H1 (cell line): ENCODE measurements around the gene ARSB. TPM values are rescaled to one million over a fixed set of nuclear protein-coding genes. Genes with fewer than 3 reads are reported as not detected.

ENCODE experiments used
- CTCF ChIA-PET: fragments of 300-600 bp; sonication (Branson Sonifier 250); formaldehyde crosslinking; loops from one replicate; lab custom pipeline; 2021; ENCODE audit not compliant: partially characterized antibody; lab: Charles Lee
- POLR2A ChIA-PET: fragments of 300-600 bp; sonication (Branson Sonifier 250); formaldehyde crosslinking; loops from one replicate; lab custom pipeline; 2021; ENCODE audit warnings: inconsistent platforms; ENCODE audit not compliant: partially characterized antibody; lab: Charles Lee
- DNase-seq, 2 experiments: peaks; one replicate each; pipeline versions ENCODE4 v3.0.0 to v3.0.0-alpha.2; 2010 to 2022; ENCODE audit warnings: low spot score in 2 of 2, low read depth in 1 of 2, mixed read lengths in 1 of 2
- FAIRE-seq: peaks from 2 replicates; lab custom pipeline; 2011; peaks lifted over from hg19 to GRCh38; lab: Jason Lieb, UNC
- H2AFZ ChIP-seq: 2 replicates; pipeline ENCODE4 v1.8.1; 2012; ENCODE audit warnings: low read length, inconsistent platforms
- H2AK5ac ChIP-seq: 2 replicates; pipeline ENCODE4 v1.6.1; 2013; ENCODE audit warnings: low read depth, low read length
- H2BK120ac ChIP-seq: replicated peaks from 2 replicates; pipeline ENCODE3; 2013; ENCODE audit warnings: low read depth, low read length, inconsistent platforms
- H2BK12ac ChIP-seq: 2 replicates; pipeline ENCODE4 v1.6.1; 2013; ENCODE audit warnings: low read depth, low read length
- H2BK15ac ChIP-seq: 2 replicates; pipeline ENCODE4 v1.6.1; 2013; ENCODE audit warnings: low read length
- H2BK20ac ChIP-seq: 2 replicates; pipeline ENCODE4 v1.6.1; 2013; ENCODE audit warnings: low read length
- H2BK5ac ChIP-seq: 2 replicates; pipeline ENCODE4 v1.6.1; 2013; ENCODE audit warnings: low read depth, low read length
- H3K14ac ChIP-seq: 2 replicates; pipeline ENCODE4 v1.6.1; 2013; ENCODE audit warnings: inconsistent platforms; ENCODE audit not compliant: insufficient read length
- H3K18ac ChIP-seq: 2 replicates; pipeline ENCODE4 v1.6.1; 2013; ENCODE audit warnings: low read length; ENCODE audit errors: extremely low read depth
- H3K23ac ChIP-seq: 2 replicates; pipeline ENCODE4 v1.6.1; 2013; ENCODE audit warnings: inconsistent platforms; ENCODE audit not compliant: insufficient read length
- H3K23me2 ChIP-seq: 2 replicates; pipeline ENCODE4 v1.6.1; 2013; ENCODE audit warnings: low read depth, low read length
- H3K27ac ChIP-seq: 2 replicates; pipeline ENCODE4 v1.6.1; 2011; ENCODE audit warnings: low read depth, low read length, inconsistent platforms
- H3K27me3 ChIP-seq, 4 experiments: replicated peaks in 1 of 4; 1 replicate in 1 of 4; 2 replicates in 3 of 4; pipeline versions ENCODE4 v1.6.1 to v1.8.1; 2011 to 2013; ENCODE audit warnings: low read length in 3 of 4, mild to moderate bottlenecking in 3 of 4, inconsistent platforms in 2 of 4, mixed read lengths in 2 of 4, moderate library complexity in 1 of 4; ENCODE audit not compliant: control insufficient read depth in 3 of 4, insufficient read depth in 3 of 4; ENCODE audit errors: extremely low read depth in 1 of 4
- H3K36me3 ChIP-seq, 4 experiments: 2 replicates each; pipeline versions ENCODE4 v1.6.1 to v1.8.1; 2011 to 2013; ENCODE audit warnings: mild to moderate bottlenecking in 4 of 4, low read length in 3 of 4, moderate library complexity in 2 of 4, control low read depth in 1 of 4, inconsistent platforms in 1 of 4; ENCODE audit not compliant: insufficient read depth in 4 of 4, control insufficient read depth in 2 of 4
- H3K4ac ChIP-seq: replicated peaks from 2 replicates; pipeline ENCODE3; 2013; ENCODE audit warnings: low read length, low read depth, mixed read lengths, inconsistent platforms; ENCODE audit not compliant: insufficient read length
- H3K4me1 ChIP-seq, 4 experiments: replicated peaks in 1 of 4; 1 replicate in 1 of 4; 2 replicates in 3 of 4; pipeline versions ENCODE4 v1.6.1 to v1.8.1; 2011 to 2013; ENCODE audit warnings: low read length in 3 of 4, inconsistent platforms in 2 of 4, mixed read lengths in 1 of 4; ENCODE audit not compliant: insufficient read depth in 4 of 4, control insufficient read depth in 3 of 4
- H3K4me2 ChIP-seq, 2 experiments: 2 replicates each; pipeline versions ENCODE4 v1.6.1 to v1.8.1; 2011 to 2013; ENCODE audit warnings: low read depth in 2 of 2, low read length in 2 of 2, control low read depth in 1 of 2, inconsistent platforms in 1 of 2, mild to moderate bottlenecking in 1 of 2; ENCODE audit not compliant: insufficient read depth in 1 of 2
- H3K4me3 ChIP-seq, 4 experiments: fragments of 200-600, 300-600 bp in 1 of 4; sonication (generic), shearing (Covaris generic), sonication (Bioruptor Twin) in 1 of 4; 2 replicates each; pipeline versions ENCODE4 v1.5.1 to v1.8.1; 2011 to 2016; ENCODE audit warnings: low read length in 4 of 4, low read depth in 3 of 4, control low read depth in 2 of 4, inconsistent platforms in 2 of 4, mild to moderate bottlenecking in 2 of 4, mixed read lengths in 1 of 4, moderate library complexity in 1 of 4; ENCODE audit not compliant: insufficient read depth in 2 of 4; ENCODE audit errors: extremely low read depth in 1 of 4
- H3K56ac ChIP-seq: replicated peaks from 2 replicates; pipeline ENCODE3; 2013; ENCODE audit warnings: low read depth, mild to moderate bottlenecking, mixed read lengths, low read length, inconsistent platforms; ENCODE audit not compliant: insufficient read length
- H3K79me1 ChIP-seq: 2 replicates; pipeline ENCODE4 v1.6.1; 2013; ENCODE audit warnings: low read depth, low read length, control low read depth
- H3K79me2 ChIP-seq, 2 experiments: 2 replicates each; pipeline versions ENCODE4 v1.6.1 to v1.8.1; 2012 to 2013; ENCODE audit warnings: low read length in 2 of 2, mild to moderate bottlenecking in 2 of 2, inconsistent platforms in 1 of 2; ENCODE audit not compliant: insufficient read depth in 2 of 2, control insufficient read depth in 1 of 2
- H3K9ac ChIP-seq, 4 experiments: replicated peaks in 1 of 4; 1 replicate in 1 of 4; 2 replicates in 3 of 4; pipeline versions ENCODE4 v1.6.1 to v1.8.1; 2011 to 2013; ENCODE audit warnings: low read depth in 3 of 4, low read length in 3 of 4, control low read depth in 2 of 4, mild to moderate bottlenecking in 2 of 4, moderate library complexity in 2 of 4, inconsistent platforms in 1 of 4; ENCODE audit errors: extremely low read depth in 1 of 4
- H3K9me3 ChIP-seq, 2 experiments: 2 replicates each; pipeline versions ENCODE4 v1.6.1 to v1.8.1; 2012 to 2013; ENCODE audit warnings: mild to moderate bottlenecking in 2 of 2, moderate library complexity in 2 of 2, control low read depth in 1 of 2, inconsistent platforms in 1 of 2, low read depth in 1 of 2, low read length in 1 of 2, mixed read lengths in 1 of 2; ENCODE audit not compliant: insufficient read depth in 2 of 2
- H4K20me1 ChIP-seq, 2 experiments: replicated peaks in 1 of 2; 2 replicates each; pipeline versions ENCODE3 to v1.8.1; 2011 to 2013; ENCODE audit warnings: inconsistent platforms in 2 of 2, low read length in 2 of 2, mild to moderate bottlenecking in 1 of 2; ENCODE audit not compliant: insufficient read depth in 2 of 2, control insufficient read depth in 1 of 2
- H4K5ac ChIP-seq: 2 replicates; pipeline ENCODE4 v1.6.1; 2013; ENCODE audit warnings: low read length, low read depth, mixed read lengths, inconsistent platforms; ENCODE audit not compliant: insufficient read length
- H4K8ac ChIP-seq: 2 replicates; pipeline ENCODE4 v1.8.0; 2013; ENCODE audit warnings: mild to moderate bottlenecking, moderate library complexity, low read length, inconsistent platforms; ENCODE audit not compliant: insufficient read depth; ENCODE audit errors: extremely low read depth
- H4K91ac ChIP-seq: replicated peaks from 2 replicates; pipeline ENCODE3; 2013; ENCODE audit warnings: low read length, mixed read lengths, inconsistent platforms; ENCODE audit not compliant: insufficient read length
- WGBS, 2 experiments: shearing (Covaris generic) in 1 of 2; methylation state at CpG; one replicate each; pipeline versions ENCODE4 v1.1.6 to v1.1.7; 2013 to 2015; ENCODE audit warnings: low lambda C conversion rate in 2 of 2, mixed read lengths in 2 of 2, inconsistent platforms in 1 of 2, low coverage in 1 of 2, missing lambda C conversion rate in 1 of 2; ENCODE audit not compliant: insufficient replicate concordance in 2 of 2, insufficient coverage in 1 of 2, insufficient read length in 1 of 2; ENCODE audit errors: extremely low coverage in 1 of 2, missing lambda C conversion rate in 1 of 2; 5-methylcytosine and 5-hydroxymethylcytosine counted together
- polyA plus RNA-seq, 7 experiments: library from polyadenylated mRNA; depleted of rRNA in 3 of 7; stranded (reverse) in 5 of 7; unstranded in 2 of 7; fragments of >200 nt in 5 of 7; fragments of 200-250 nt in 2 of 7; gene quantifications; 1 replicate in 5 of 7; 2 replicates in 1 of 7; 4 replicates in 1 of 7; pipeline versions ENCODE4 v1.2.1 to v1.2.3, GENCODE V29; 2011 to 2013; ENCODE audit warnings: missing spikeins in 2 of 7, mixed read lengths in 2 of 7
- total RNA-seq: library from RNA; stranded (reverse); fragmentation: NEBNext Ultra II Directional; extraction: Animal tissue kit (Norgen Biotek cat#: 25700); gene quantifications from 2 replicates; pipeline ENCODE4 v1.2.1, GENCODE V29; 2021

Gene ARSB
- total and polyA plus RNA-seq, 2 of the 8 experiments (the other 6 are each of a cell fraction or from before 2014, with no cell fraction given), result 6.4 to 13.9 TPM

DNA sequence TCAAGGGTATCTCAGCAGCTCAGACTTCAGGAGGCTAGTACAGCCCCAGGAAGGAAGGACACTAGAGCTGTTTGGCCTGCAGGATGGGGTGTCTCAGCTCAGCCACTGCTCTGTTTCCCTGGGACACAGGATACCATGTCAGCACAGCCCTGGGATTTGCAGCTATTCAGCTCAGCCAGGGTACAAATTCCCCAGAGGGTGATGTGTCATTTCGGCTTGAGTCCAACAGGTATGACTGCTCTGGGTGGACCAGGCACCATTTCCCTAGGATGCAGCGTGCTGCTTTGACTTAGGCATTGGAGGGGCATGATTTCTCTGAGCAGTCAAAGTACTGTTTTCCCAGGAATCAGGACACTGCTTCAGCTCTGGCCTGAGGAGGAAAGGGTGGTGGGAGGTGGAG lies 130.1 kb downstream of the ARSB start:
- Histone ChIP-seq H3K18ac (no peak overlapping the region), H3K4me3 (no peak overlapping the region), H2AK5ac (no peak overlapping the region), H3K36me3 (peaks cover 0 to 5% (median 0%) of the 10 kb centered on the region in 4 experiments; a peak in 1 of 8 replicates), H2BK12ac (no peak overlapping the region), H3K4ac (no peak overlapping the region), H3K4me1 (no peaks in the 10 kb centered on the region), H4K20me1 (no peaks in the 10 kb centered on the region), H4K8ac (no peak overlapping the region), H3K4me2 (no peak overlapping the region), H2BK5ac (no peak overlapping the region), H3K23ac (no peak overlapping the region), H2BK15ac (no peak overlapping the region), H3K79me2 (no peaks in the 10 kb centered on the region), H2BK120ac (no peak overlapping the region), H2BK20ac (no peak overlapping the region), H3K9me3 (peaks cover 20 to 25% of the 10 kb centered on the region in 2 experiments), H3K9ac (no peak overlapping the region), H4K5ac (no peak overlapping the region), H4K91ac (no peak overlapping the region), H3K79me1 (no peaks in the 10 kb centered on the region), H3K14ac (no peak overlapping the region), H3K23me2 (no peaks in the 10 kb centered on the region), H3K56ac (no peak overlapping the region), H3K27ac (no peak overlapping the region), H3K27me3 (no peaks in the 10 kb centered on the region), H2AFZ (no peak overlapping the region)
- 80% methylated on average over 2 of the region's 2 CpGs; no CpG with 5 or more reads in 1 of the 2 experiments for WGBS, 2 experiments
- FAIRE-seq (no peak), DNase-seq (no peak)
- ChIA-PET CTCF (interaction anchor here (1.4 kb wide), 1 partner anchor 31 kb away, joined by 6 read pairs; no protein-coding TSS in a partner anchor), POLR2A (no interaction called here)
